ENCODE results near the gene ALG6. TPM values are rescaled to one million over a fixed set of nuclear protein-coding genes. Genes with fewer than 3 reads are reported as not detected.
A peak's percentile ranks its signal among the peaks of the same experiment; 100 is the strongest.

ALG6 gene
- total and polyA plus RNA-seq, 2 of the 13 experiments (the other 11 are each of a cell fraction or from before 2014, with no cell fraction given) = 6.8 to 8.1 TPM

DNA sequence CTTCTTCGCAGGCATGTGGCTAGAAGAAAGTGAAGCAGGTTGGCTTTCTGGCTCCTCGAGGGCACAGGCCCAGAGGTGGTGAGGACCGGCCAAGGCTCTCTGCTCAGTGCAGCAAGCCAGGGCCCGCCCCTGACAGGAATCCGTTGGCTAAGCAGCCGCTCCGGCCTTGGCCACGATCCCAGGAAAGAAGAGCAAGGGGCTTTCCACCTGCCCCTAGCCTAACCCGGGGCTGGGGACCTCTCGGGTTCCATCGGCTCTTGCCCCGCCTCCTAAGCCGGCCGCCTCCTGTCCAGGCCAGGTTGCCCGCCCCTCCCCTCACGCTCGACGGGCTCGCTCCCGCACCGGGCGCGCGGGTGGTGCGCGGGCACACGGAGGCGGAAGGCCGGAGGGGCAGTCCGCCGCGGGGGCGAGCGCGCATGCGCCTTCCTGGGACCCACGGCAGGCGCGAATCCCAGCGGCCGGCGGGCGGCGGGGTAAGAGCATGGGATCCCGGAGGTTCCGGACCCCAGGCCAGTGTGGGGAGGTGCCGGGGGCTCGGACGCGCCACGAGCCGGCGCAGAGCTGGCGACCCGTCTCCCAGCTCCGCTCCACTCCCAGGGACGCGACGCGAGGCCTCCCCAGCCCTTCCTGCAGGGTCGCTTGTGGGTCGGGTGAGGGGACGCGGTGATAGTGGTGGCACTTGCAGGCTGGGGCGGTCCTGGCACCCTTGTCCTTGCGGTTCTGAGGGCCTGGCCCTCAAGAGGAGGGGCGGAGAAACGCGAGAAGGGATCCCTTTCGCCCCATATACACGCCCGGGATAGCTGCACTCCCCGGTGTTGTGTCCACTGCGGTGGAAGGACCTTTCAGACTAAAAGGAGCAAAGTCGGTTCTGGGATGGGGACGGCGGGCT is at the start of gene ALG6 (continued):
- no peak for TF ChIP-seq KMT2A (CRISPR knock-in tag; IDR thresholded peaks at IDR 0.05)
- no peak for TF ChIP-seq MYNN (CRISPR knock-in tag; IDR thresholded peaks at IDR 0.05; ENCODE audit: low read depth)
- no peak for TF ChIP-seq PHF21A (CRISPR knock-in tag; IDR thresholded peaks at IDR 0.05)
- TF ChIP-seq ZNF678 (CRISPR knock-in tag; IDR thresholded peaks at IDR 0.05) = no peak
- TF ChIP-seq, protein P1, sequence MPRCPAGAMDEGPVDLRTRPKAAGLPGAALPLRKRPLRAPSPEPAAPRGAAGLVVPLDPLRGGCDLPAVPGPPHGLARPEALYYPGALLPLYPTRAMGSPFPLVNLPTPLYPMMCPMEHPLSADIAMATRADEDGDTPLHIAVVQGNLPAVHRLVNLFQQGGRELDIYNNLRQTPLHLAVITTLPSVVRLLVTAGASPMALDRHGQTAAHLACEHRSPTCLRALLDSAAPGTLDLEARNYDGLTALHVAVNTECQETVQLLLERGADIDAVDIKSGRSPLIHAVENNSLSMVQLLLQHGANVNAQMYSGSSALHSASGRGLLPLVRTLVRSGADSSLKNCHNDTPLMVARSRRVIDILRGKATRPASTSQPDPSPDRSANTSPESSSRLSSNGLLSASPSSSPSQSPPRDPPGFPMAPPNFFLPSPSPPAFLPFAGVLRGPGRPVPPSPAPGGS (CRISPR knock-in tag; IDR thresholded peaks at IDR 0.05) = peak; percentile 39; the same call in 1 of the 2 replicates
- TF ChIP-seq, protein P2, sequence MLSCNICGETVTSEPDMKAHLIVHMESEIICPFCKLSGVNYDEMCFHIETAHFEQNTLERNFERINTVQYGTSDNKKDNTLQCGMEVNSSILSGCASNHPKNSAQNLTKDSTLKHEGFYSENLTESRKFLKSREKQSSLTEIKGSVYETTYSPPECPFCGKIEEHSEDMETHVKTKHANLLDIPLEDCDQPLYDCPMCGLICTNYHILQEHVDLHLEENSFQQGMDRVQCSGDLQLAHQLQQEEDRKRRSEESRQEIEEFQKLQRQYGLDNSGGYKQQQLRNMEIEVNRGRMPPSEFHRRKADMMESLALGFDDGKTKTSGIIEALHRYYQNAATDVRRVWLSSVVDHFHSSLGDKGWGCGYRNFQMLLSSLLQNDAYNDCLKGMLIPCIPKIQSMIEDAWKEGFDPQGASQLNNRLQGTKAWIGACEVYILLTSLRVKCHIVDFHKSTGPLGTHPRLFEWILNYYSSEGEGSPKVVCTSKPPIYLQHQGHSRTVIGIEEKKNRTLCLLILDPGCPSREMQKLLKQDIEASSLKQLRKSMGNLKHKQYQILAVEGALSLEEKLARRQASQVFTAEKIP (CRISPR knock-in tag; IDR thresholded peaks at IDR 0.05; ENCODE audit: borderline replicate concordance) = no peak
- TF ChIP-seq FOXP1 (IDR thresholded peaks at IDR 0.05) = no peak
- no peak for TF ChIP-seq FOXP1 (CRISPR knock-in tag; IDR thresholded peaks at IDR 0.05)
- no peak for TF ChIP-seq HNRNPH1 (optimal IDR thresholded peaks at IDR 0.05; ENCODE audit: low read depth, low read length)
- TF ChIP-seq, protein P3, sequence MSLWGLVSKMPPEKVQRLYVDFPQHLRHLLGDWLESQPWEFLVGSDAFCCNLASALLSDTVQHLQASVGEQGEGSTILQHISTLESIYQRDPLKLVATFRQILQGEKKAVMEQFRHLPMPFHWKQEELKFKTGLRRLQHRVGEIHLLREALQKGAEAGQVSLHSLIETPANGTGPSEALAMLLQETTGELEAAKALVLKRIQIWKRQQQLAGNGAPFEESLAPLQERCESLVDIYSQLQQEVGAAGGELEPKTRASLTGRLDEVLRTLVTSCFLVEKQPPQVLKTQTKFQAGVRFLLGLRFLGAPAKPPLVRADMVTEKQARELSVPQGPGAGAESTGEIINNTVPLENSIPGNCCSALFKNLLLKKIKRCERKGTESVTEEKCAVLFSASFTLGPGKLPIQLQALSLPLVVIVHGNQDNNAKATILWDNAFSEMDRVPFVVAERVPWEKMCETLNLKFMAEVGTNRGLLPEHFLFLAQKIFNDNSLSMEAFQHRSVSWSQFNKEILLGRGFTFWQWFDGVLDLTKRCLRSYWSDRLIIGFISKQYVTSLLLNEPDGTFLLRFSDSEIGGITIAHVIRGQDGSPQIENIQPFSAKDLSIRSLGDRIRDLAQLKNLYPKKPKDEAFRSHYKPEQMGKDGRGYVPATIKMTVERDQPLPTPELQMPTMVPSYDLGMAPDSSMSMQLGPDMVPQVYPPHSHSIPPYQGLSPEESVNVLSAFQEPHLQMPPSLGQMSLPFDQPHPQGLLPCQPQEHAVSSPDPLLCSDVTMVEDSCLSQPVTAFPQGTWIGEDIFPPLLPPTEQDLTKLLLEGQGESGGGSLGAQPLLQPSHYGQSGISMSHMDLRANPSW (CRISPR knock-in tag; IDR thresholded peaks at IDR 0.05; ENCODE audit: borderline replicate concordance) = no peak
- no peak for TF ChIP-seq ZNF564 (CRISPR knock-in tag; IDR thresholded peaks at IDR 0.05)
- TF ChIP-seq ZSCAN9 (CRISPR knock-in tag; IDR thresholded peaks at IDR 0.05; ENCODE audit: borderline replicate concordance) = 0 out of 2 replicates have a peak, but pooled peaks have one; percentile 2
- TF ChIP-seq GPN1 (CRISPR knock-in tag; IDR thresholded peaks at IDR 0.05; ENCODE audit: borderline replicate concordance) = no peak
- peak; percentile 83 for TF ChIP-seq SALL1 (CRISPR knock-in tag; IDR thresholded peaks at IDR 0.05)
- no peak for TF ChIP-seq ISX (CRISPR knock-in tag; conservative IDR thresholded peaks at IDR 0.05)
- TF ChIP-seq, protein P4, sequence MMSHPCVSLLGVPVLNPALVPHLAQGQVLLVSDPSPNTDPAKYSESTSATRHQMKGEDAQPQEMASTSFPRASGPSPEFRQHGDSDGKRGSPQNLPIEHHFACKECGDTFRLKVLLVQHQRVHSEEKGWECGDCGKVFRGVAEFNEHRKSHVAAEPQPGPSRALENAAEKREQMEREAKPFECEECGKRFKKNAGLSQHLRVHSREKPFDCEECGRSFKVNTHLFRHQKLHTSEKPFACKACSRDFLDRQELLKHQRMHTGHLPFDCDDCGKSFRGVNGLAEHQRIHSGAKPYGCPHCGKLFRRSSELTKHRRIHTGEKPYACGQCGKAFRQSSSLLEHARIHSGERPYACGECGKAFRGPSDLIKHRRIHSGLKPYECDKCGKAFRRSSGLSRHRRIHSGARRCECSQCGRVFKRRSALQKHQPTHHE (CRISPR knock-in tag; IDR thresholded peaks at IDR 0.05; ENCODE audit: borderline replicate concordance) = peak; percentile 32; the same call in 1 of the 2 replicates
- TF ChIP-seq NCOA1 (CRISPR knock-in tag; IDR thresholded peaks at IDR 0.05) = no peak
- TF ChIP-seq, protein P5, sequence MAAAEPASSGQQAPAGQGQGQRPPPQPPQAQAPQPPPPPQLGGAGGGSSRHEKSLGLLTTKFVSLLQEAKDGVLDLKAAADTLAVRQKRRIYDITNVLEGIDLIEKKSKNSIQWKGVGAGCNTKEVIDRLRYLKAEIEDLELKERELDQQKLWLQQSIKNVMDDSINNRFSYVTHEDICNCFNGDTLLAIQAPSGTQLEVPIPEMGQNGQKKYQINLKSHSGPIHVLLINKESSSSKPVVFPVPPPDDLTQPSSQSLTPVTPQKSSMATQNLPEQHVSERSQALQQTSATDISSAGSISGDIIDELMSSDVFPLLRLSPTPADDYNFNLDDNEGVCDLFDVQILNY (CRISPR knock-in tag; conservative IDR thresholded peaks at IDR 0.05) = 0 out of 2 replicates have a peak, but pooled peaks have one; percentile 33
- TF ChIP-seq KDM4B (CRISPR knock-in tag; IDR thresholded peaks at IDR 0.05) = no peak
- TF ChIP-seq FOXA3 (CRISPR knock-in tag; IDR thresholded peaks at IDR 0.05) = no peak
- peak; percentile 61; the same call in 1 of the 2 replicates for TF ChIP-seq ZNF891 (CRISPR knock-in tag; IDR thresholded peaks at IDR 0.05)
